A673 (cell line): Measurements from ENCODE around the gene GABARAP. TPM values are rescaled to one million over a fixed set of nuclear protein-coding genes. Genes with fewer than 3 reads are reported as not detected.

Source experiments
- BruUV-seq: library from RNA; stranded (reverse); fragments of 400-500 nt; replicated peaks from 2 replicates; lab custom pipeline; 2021; lab: Mats Ljungman, UMichigan
- CTCF ChIA-PET: fragments of 300-600 bp; sonication (Branson Sonifier 250); formaldehyde crosslinking; loops from one replicate; lab custom pipeline; 2022; ENCODE audit warnings: antibody characterized with exemption; lab: Charles Lee
- POLR2A ChIA-PET: fragments of 300-600 bp; sonication (Branson Sonifier 250); formaldehyde crosslinking; loops from one replicate; lab custom pipeline; 2022; ENCODE audit warnings: antibody characterized with exemption; ENCODE audit not compliant: low non-redundant PET; lab: Charles Lee
- DNase-seq: peaks from one replicate; pipeline ENCODE4 v3.0.0-alpha.2; 2015; ENCODE audit warnings: low spot score
- H3K27ac ChIP-seq: fragments of 200-600 bp; sonication (generic); 2 replicates; pipeline ENCODE4 v1.5.1; 2016; ENCODE audit warnings: mixed run types, low read depth, mild to moderate bottlenecking, mixed read lengths, antibody characterized with exemption, low read length; ENCODE audit not compliant: poor library complexity, severe bottlenecking
- H3K27me3 ChIP-seq: fragments of 200-600 bp; sonication (generic); replicated peaks from 2 replicates; pipeline ENCODE4 v1.6.1; 2017; ENCODE audit warnings: mixed run types, low read depth, mild to moderate bottlenecking, mixed read lengths, antibody characterized with exemption, low read length; ENCODE audit not compliant: insufficient read depth, poor library complexity
- H3K36me3 ChIP-seq: fragments of 200-600 bp; sonication (generic); 2 replicates; pipeline ENCODE4 v1.6.1; 2016; ENCODE audit warnings: mixed run types, mild to moderate bottlenecking, mixed read lengths, antibody characterized with exemption, low read length; ENCODE audit not compliant: insufficient read depth, poor library complexity, severe bottlenecking
- H3K4me1 ChIP-seq: fragments of 200-600 bp; sonication (generic); 2 replicates; pipeline ENCODE4 v1.6.1; 2017; ENCODE audit warnings: mixed run types, mild to moderate bottlenecking, mixed read lengths, antibody characterized with exemption, low read length; ENCODE audit not compliant: insufficient read depth, poor library complexity, severe bottlenecking
- H3K4me3 ChIP-seq: fragments of 200-600 bp; sonication (generic); 2 replicates; pipeline ENCODE4 v1.5.1; 2016; ENCODE audit warnings: low read depth, mixed run types, mild to moderate bottlenecking, mixed read lengths, low read length; ENCODE audit not compliant: poor library complexity, severe bottlenecking
- H3K9me3 ChIP-seq: fragments of 200-600 bp; sonication (generic); 2 replicates; pipeline ENCODE4 v1.6.1; 2016; ENCODE audit warnings: mixed run types, low read depth, mild to moderate bottlenecking, mixed read lengths, antibody characterized with exemption, low read length; ENCODE audit not compliant: poor library complexity, severe bottlenecking
- CTCF ChIP-seq: fragments of 300-800, 200-600 bp; sonication (generic); conservative IDR thresholded peaks from 2 replicates; pipeline ENCODE4 v1.5.1; 2017; ENCODE audit warnings: low read depth, mild to moderate bottlenecking, antibody characterized with exemption, low read length, moderate library complexity, mixed read lengths
- EZH2 ChIP-seq: fragments of 200-600 bp; sonication (generic); IDR thresholded peaks from 2 replicates; pipeline ENCODE4 v1.6.1; 2017; ENCODE audit warnings: borderline replicate concordance, low read depth, mild to moderate bottlenecking, mixed read lengths, antibody characterized with exemption, low read length; ENCODE audit not compliant: poor library complexity, severe bottlenecking
- intact Hi-C: fragments of 100-400 bp; cut with micrococcal nuclease; formaldehyde crosslinking; loops from one replicate; pipeline ENCODE4 v1.10.0; 2022; ENCODE audit not compliant: unreplicated experiment
- total RNA-seq: library from RNA; stranded (reverse); gene quantifications from 2 replicates; pipeline ENCODE4 v1.2.3, GENCODE V29; 2021

GABARAP gene
- total RNA-seq, 1 experiment from 2014 or later: 296 TPM

GRCh38 chr17:7207120-7208001 lies 34.9 kb downstream of the GABARAP start:
- DNase-seq: peak; percentile 33
- H3K36me3 ChIP-seq: peaks cover 17% of the 10 kb centered on the region
- no peak for TF ChIP-seq CTCF
- TF ChIP-seq EZH2: no peak
- intact Hi-C loops: no loop called here
- no peaks in the 10 kb centered on the region for H3K9me3 ChIP-seq
- ChIA-PET POLR2A (no interaction called here), CTCF (no interaction called here)
- H3K4me1 ChIP-seq: peaks cover 49% of the 10 kb centered on the region
- H3K4me3 ChIP-seq: no peak overlapping the region
- H3K27ac ChIP-seq: peak overlapping the region; percentile 59
- no peaks in the 10 kb centered on the region for H3K27me3 ChIP-seq
- BruUV-seq: no TSS peak

- peaks cover 30% of the 10 kb centered on the region for H3K36me3 ChIP-seq
- ChIA-PET POLR2A (no interaction called here), CTCF (interaction anchor here (0.7 kb wide), 1 partner anchor 145 kb away, joined by 4 read pairs; no protein-coding TSS in a partner anchor)
- no peak for DNase-seq
- BruUV-seq: no TSS peak
- no peaks in the 10 kb centered on the region for H3K9me3 ChIP-seq
- no peak for TF ChIP-seq CTCF
- TF ChIP-seq EZH2: no peak
- H3K27me3 ChIP-seq: no peaks in the 10 kb centered on the region
- intact Hi-C loops: no loop called here
- peaks cover 40% of the 10 kb centered on the region for H3K4me1 ChIP-seq
- peak overlapping the region; percentile 77 for H3K27ac ChIP-seq
- H3K4me3 ChIP-seq: peak overlapping the region; percentile 49
Observed at GRCh38 chr17:7205561-7205960, 36.7 kb downstream of the GABARAP start.

- Histone ChIP-seq H3K9me3 (no peaks in the 10 kb centered on the region), H3K27ac (peak overlapping the region; percentile 77), H3K4me1 (peaks cover 40% of the 10 kb centered on the region), H3K27me3 (no peaks in the 10 kb centered on the region), H3K36me3 (peaks cover 30% of the 10 kb centered on the region), H3K4me3 (peak overlapping the region; percentile 49)
- ChIA-PET CTCF (interaction anchor here (0.7 to 0.8 kb wide), 2 partner anchors 9 to 146 kb away, joined by 4 to 7 read pairs; no protein-coding TSS in a partner anchor), POLR2A (no interaction called here)
- BruUV-seq: no TSS peak
- no peak for TF ChIP-seq EZH2
- TF ChIP-seq CTCF: no peak
- intact Hi-C loops: no loop called here
- peak; percentile 95 for DNase-seq
Observed at GRCh38 chr17:7204828-7205461, 37.3 kb downstream of the GABARAP start.
